ENCODE measurements around the gene PPP3CB. TPM values are rescaled to one million over a fixed set of nuclear protein-coding genes. Genes with fewer than 3 reads are reported as not detected.
A peak's percentile ranks its signal among the peaks of the same experiment; 100 is the strongest.

The PPP3CB gene
- total RNA-seq (10 to 100 TPM; 26.7 to 59.0 (median 50.3) TPM), polyA plus RNA-seq (10 to 100 TPM; 28.9 to 60.6 (median 36.3) TPM)
- long read RNA-seq, donor 1, partial matches to known transcripts, result 5 of 11 reads
- long read RNA-seq, donor 1, other reads (novel, unspliced or antisense), result 0 of 11 reads
- long read RNA-seq, donor 2, partial matches to known transcripts, result 0 of 4 reads
- long read RNA-seq, donor 2, other reads (novel, unspliced or antisense), result 0 of 4 reads
- long read RNA-seq, donor 3, transcript PPP3CB-201 (12 exons, 2,418 nt), result major isoform, 6 of 10 reads
- long read RNA-seq, donor 3, partial matches to known transcripts, result 0 of 10 reads
- long read RNA-seq, donor 3, other reads (novel, unspliced or antisense), result 0 of 10 reads
- long read RNA-seq, donor 4, partial matches to known transcripts, result 3 of 6 reads
- long read RNA-seq, donor 4, other reads (novel, unspliced or antisense), result 3 of 6 reads
- long read RNA-seq, donor 5, partial matches to known transcripts, result 4 of 24 reads
- long read RNA-seq, donor 5, other reads (novel, unspliced or antisense), result 9 of 24 reads
- long read RNA-seq, donor 6, partial matches to known transcripts, result 0 of 4 reads
- long read RNA-seq, donor 6, other reads (novel, unspliced or antisense), result 4 of 4 reads
- long read RNA-seq, donor 7, partial matches to known transcripts, result 0 of 4 reads
- long read RNA-seq, donor 7, other reads (novel, unspliced or antisense), result 0 of 4 reads
- long read RNA-seq, donor 8, partial matches to known transcripts, result 0 of 10 reads
- long read RNA-seq, donor 8, other reads (novel, unspliced or antisense), result 0 of 10 reads
- long read RNA-seq, donor 9, partial matches to known transcripts, result 0 of 4 reads
- long read RNA-seq, donor 9, other reads (novel, unspliced or antisense), result 0 of 4 reads
- long read RNA-seq, donor 10, partial matches to known transcripts, result 0 of 5 reads
- long read RNA-seq, donor 10, other reads (novel, unspliced or antisense), result 0 of 5 reads

DNA sequence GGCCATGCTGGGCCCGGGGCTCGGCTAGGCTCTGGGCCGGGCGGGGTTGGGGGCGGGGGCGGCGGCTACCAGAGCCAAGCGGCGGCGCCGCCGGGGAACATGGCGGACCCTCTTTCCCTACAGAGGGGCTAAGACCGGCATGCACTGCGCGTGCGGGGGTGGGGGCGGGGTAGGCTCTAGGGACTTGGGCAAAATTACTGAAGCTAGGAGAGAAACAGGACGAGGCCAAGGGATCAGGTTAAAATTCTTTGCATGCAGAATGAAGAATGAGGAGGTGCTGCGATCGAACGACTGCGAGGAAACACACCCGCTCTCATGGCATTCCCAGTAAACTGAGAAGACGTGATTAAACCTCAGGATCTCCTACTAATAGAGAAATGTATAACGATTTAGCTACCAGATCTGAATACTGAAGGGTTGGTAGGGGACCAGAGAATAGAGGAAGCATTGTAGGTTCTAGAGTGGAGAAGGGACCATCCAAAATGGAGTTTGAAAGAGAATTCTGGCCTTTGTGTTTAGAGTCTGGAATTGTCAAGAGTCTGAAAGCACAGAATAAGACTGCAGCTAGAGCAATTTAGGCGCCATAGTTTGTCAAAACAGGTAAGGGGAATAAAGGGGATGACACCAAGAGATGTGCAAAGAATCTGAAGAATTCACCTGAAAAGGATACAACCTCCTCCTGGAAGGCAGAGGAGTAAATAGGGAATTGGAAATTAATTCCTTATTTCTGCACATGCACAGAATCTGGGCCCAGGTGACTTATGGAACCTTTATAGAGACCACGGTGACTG is at the start of gene PPP3CB:
Gene PPP3CB, minus strand, starts transcription at position 141 of the 791 bp plus-strand sequence. Its CDS starts 135 bp downstream, at position 6.
- Histone ChIP-seq H3K27ac (peak within 1 kb of the TSS; percentile 83 to 99 (median 91)), H3K36me3 (replicated peaks in 1 of 2) (no peaks in the 10 kb centered on the region)
- intact Hi-C loops (cut with DNase I), result no loop called here

GRCh38 chr10:73545357-73545756 is 49.5 kb upstream of the PPP3CB start:
- no peaks in the 10 kb centered on the region for H3K27me3 ChIP-seq
- TF ChIP-seq, protein P1, sequence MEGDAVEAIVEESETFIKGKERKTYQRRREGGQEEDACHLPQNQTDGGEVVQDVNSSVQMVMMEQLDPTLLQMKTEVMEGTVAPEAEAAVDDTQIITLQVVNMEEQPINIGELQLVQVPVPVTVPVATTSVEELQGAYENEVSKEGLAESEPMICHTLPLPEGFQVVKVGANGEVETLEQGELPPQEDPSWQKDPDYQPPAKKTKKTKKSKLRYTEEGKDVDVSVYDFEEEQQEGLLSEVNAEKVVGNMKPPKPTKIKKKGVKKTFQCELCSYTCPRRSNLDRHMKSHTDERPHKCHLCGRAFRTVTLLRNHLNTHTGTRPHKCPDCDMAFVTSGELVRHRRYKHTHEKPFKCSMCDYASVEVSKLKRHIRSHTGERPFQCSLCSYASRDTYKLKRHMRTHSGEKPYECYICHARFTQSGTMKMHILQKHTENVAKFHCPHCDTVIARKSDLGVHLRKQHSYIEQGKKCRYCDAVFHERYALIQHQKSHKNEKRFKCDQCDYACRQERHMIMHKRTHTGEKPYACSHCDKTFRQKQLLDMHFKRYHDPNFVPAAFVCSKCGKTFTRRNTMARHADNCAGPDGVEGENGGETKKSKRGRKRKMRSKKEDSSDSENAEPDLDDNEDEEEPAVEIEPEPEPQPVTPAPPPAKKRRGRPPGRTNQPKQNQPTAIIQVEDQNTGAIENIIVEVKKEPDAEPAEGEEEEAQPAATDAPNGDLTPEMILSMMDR (IDR thresholded peaks at IDR 0.05), result no peak
- TF ChIP-seq POLR2A (IDR thresholded peaks at IDR 0.05), result no peak
- intact Hi-C loops (cut with DNase I), result no loop called here
- no peak overlapping the region for H3K4me3 ChIP-seq
- H3K27ac ChIP-seq, result no peak overlapping the region
- no peaks in the 10 kb centered on the region for H3K9me3 ChIP-seq (replicated peaks in 1 of 3)
- 88 to 92% (median 90%) methylated on average over 2 of the region's 2 CpGs for WGBS, 4 donors
- H3K4me1 ChIP-seq (replicated peaks in 1 of 2), result no peaks in the 10 kb centered on the region
- no peak for DNase-seq
- H3K36me3 ChIP-seq (replicated peaks in 1 of 2), result no peaks in the 10 kb centered on the region

More for the DNA sequence above, at the start of gene PPP3CB:
- H3K27me3 ChIP-seq, result no peaks in the 10 kb centered on the region
- peaks cover 17 to 38% of the 10 kb centered on the region in 2 donors for H3K4me1 ChIP-seq (replicated peaks in 1 of 2)
- no peak for TF ChIP-seq POLR2A (IDR thresholded peaks at IDR 0.05)
- TF ChIP-seq, protein P1 (IDR thresholded peaks at IDR 0.05), result no peak
- H3K9me3 ChIP-seq (replicated peaks in 1 of 3), result no peaks in the 10 kb centered on the region
- peak; percentile 91 to 95 (median 94) for DNase-seq
- peak within 1 kb of the TSS; percentile 35 to 98 (median 60) for H3K4me3 ChIP-seq
- 6 to 11% (median 8%) methylated on average over 15 to 28 of the region's 28 CpGs for WGBS, 4 donors

GRCh38 chr10:73537709-73538108 is 41.9 kb upstream of the PPP3CB start:
- intact Hi-C loops (cut with DNase I), result no loop called here
- TF ChIP-seq, protein P1 (IDR thresholded peaks at IDR 0.05), result no peak
- no peak for TF ChIP-seq POLR2A (IDR thresholded peaks at IDR 0.05)
- Histone ChIP-seq H3K4me1 (replicated peaks in 1 of 2) (no peaks in the 10 kb centered on the region), H3K27me3 (no peaks in the 10 kb centered on the region), H3K27ac (no peak overlapping the region), H3K9me3 (replicated peaks in 1 of 3) (no peaks in the 10 kb centered on the region), H3K4me3 (no peak overlapping the region), H3K36me3 (replicated peaks in 1 of 2) (no peaks in the 10 kb centered on the region)
- DNase-seq, result peak in 5 of 7 donors; percentile 29 to 52 (median 31)
- 69 to 79% (median 74%) methylated on average over 7 of the region's 7 CpGs for WGBS, 4 donors

Data from adrenal gland (tissue), 19 donors.